HL-60 (cell line): Measurements from ENCODE around the gene TFAM.

Experiments
- DNase-seq, 2 experiments: peaks; one replicate each; pipeline ENCODE4 v3.0.0-alpha.2; 2010 to 2020; ENCODE audit warnings: low read depth in 1 of 2, low spot score in 1 of 2
- H3K27ac ChIP-seq: fragments of 250-450 bp; sonication (Bioruptor Pico); replicated peaks from 2 replicates; pipeline ENCODE4 v1.5.1; 2020; ENCODE audit warnings: mild to moderate bottlenecking, moderate library complexity
- H3K27me3 ChIP-seq: fragments of 250-450 bp; sonication (Bioruptor Pico); 2 replicates; pipeline ENCODE4 v1.5.1; 2021; ENCODE audit warnings: mild to moderate bottlenecking, moderate library complexity; ENCODE audit not compliant: insufficient read depth, poor library complexity, severe bottlenecking
- H3K4me3 ChIP-seq: replicated peaks from 2 replicates; pipeline ENCODE4 v1.5.1; 2011; ENCODE audit warnings: mild to moderate bottlenecking, control low read depth, low read length; ENCODE audit not compliant: insufficient read depth
- CTCF ChIP-seq: IDR thresholded peaks from one replicate; pipeline ENCODE4 v1.5.1; 2011; ENCODE audit warnings: low read length, control low read depth, inconsistent platforms; ENCODE audit not compliant: insufficient read depth
- GABPA ChIP-seq: IDR thresholded peaks from 2 replicates; pipeline ENCODE4 v1.6.1; 2012; ENCODE audit warnings: low read depth
- POLR2AphosphoS5 ChIP-seq: IDR thresholded peaks from 2 replicates; pipeline ENCODE4 v1.6.1; 2012; ENCODE audit warnings: low read depth
- SPI1 ChIP-seq: IDR thresholded peaks from 2 replicates; pipeline ENCODE4 v1.6.1; 2012; ENCODE audit warnings: low read depth, mild to moderate bottlenecking, borderline replicate concordance
- TF ChIP-seq, protein P1 (sequence below): IDR thresholded peaks from 2 replicates; pipeline ENCODE4 v1.6.1; 2012; ENCODE audit warnings: low read depth; ENCODE audit not compliant: insufficient replicate concordance

TFAM gene

DNA sequence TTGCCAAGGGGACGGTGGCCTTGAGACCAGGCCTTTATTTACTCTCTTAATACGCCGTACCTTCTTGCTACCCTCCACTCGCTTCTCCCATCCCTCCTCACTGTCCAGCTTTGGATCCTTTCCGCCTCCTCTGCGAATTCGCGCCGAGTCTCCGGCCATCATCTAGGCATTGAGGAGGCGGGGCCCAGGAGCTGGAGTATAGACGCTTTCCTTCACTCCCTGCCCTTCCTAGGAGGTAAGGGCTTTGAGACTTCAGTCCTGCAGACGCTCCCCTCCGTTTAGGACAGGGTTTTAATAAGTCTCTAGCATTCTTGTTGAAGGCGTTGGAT is 538 bp downstream of the TFAM start:
- H3K4me3 ChIP-seq, result peak overlapping the region; percentile 86
- peak overlapping the region; percentile 96 for H3K27ac ChIP-seq
- no peaks in the 10 kb centered on the region for H3K27me3 ChIP-seq
- TF ChIP-seq, protein P1, sequence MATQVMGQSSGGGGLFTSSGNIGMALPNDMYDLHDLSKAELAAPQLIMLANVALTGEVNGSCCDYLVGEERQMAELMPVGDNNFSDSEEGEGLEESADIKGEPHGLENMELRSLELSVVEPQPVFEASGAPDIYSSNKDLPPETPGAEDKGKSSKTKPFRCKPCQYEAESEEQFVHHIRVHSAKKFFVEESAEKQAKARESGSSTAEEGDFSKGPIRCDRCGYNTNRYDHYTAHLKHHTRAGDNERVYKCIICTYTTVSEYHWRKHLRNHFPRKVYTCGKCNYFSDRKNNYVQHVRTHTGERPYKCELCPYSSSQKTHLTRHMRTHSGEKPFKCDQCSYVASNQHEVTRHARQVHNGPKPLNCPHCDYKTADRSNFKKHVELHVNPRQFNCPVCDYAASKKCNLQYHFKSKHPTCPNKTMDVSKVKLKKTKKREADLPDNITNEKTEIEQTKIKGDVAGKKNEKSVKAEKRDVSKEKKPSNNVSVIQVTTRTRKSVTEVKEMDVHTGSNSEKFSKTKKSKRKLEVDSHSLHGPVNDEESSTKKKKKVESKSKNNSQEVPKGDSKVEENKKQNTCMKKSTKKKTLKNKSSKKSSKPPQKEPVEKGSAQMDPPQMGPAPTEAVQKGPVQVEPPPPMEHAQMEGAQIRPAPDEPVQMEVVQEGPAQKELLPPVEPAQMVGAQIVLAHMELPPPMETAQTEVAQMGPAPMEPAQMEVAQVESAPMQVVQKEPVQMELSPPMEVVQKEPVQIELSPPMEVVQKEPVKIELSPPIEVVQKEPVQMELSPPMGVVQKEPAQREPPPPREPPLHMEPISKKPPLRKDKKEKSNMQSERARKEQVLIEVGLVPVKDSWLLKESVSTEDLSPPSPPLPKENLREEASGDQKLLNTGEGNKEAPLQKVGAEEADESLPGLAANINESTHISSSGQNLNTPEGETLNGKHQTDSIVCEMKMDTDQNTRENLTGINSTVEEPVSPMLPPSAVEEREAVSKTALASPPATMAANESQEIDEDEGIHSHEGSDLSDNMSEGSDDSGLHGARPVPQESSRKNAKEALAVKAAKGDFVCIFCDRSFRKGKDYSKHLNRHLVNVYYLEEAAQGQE, result no peak
- TF ChIP-seq CTCF, result no peak
- TF ChIP-seq GABPA, result no peak
- no peak for TF ChIP-seq SPI1
- no peak for TF ChIP-seq POLR2AphosphoS5
- DNase-seq, result peak in 1 of 2 experiments; percentile 11

DNA sequence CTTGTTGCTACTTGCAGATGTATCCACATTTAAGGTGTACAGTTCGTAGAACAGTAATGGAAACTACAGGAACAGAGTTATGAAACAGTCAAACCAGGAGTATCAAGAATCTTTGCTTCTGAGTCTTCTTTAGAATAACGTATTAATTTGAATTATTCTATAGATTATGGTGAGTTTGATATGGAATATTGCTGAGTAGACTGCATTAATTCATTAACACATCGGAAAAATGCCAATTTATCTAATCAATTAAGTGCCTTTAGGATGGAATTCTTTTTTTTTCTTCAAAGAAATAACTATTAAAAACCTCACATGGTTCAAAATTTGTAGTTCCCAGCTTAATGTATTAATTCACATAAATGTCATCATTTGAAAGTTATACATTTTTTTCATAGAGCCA is 3.8 kb downstream of the TFAM start:
- H3K27me3 ChIP-seq, result no peaks in the 10 kb centered on the region
- H3K4me3 ChIP-seq, result no peak overlapping the region
- no peak for DNase-seq
- no peak overlapping the region for H3K27ac ChIP-seq
- no peak for TF ChIP-seq POLR2AphosphoS5
- no peak for TF ChIP-seq CTCF
- no peak for TF ChIP-seq SPI1
- TF ChIP-seq GABPA, result no peak
- TF ChIP-seq, protein P1, result no peak

- no peak for TF ChIP-seq SPI1
- TF ChIP-seq GABPA, result no peak
- TF ChIP-seq, protein P1, result no peak
- no peak for TF ChIP-seq CTCF
- no peak for TF ChIP-seq POLR2AphosphoS5
- H3K27me3 ChIP-seq, result no peaks in the 10 kb centered on the region
- no peak overlapping the region for H3K27ac ChIP-seq
- DNase-seq, result no peak
- H3K4me3 ChIP-seq, result no peak overlapping the region
Observed at GRCh38 chr10:58393317-58393716, 8.1 kb downstream of the TFAM start.
